Measurements from ENCODE around the gene VAPB.

DNA sequence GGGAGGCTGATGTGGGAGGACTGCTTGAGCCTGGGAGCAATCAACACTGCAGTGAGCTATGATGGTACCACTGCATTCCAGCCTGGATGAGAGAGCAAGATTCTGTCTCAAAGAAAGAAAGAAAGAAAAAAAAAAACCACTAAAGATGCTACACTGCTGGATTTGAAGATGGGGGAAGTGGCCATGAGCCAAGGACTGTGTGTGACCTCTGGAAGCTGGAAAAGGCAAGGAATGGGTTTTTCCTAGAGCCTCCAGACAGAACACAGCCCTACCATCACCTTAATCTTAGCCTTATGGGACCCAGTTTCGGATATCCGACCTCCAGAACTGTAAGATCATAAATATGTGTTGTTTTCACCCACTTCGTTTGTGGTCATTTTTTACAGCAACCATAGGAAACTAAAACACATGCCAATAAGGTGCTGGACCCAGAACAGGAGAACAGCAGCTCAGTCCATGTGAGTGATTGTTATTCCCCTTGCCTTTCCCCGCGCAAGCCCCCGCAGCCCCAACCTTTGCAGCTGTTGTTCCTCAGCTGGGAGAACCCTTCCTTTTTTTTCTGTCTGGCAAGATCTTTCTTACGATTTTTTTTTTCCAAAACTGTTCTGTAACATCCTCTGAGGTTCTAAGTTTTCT, 11.1 kb upstream of the VAPB start:
- no peak for TF ChIP-seq POLR2A (IDR thresholded peaks at IDR 0.05)
- TF ChIP-seq, protein P1, sequence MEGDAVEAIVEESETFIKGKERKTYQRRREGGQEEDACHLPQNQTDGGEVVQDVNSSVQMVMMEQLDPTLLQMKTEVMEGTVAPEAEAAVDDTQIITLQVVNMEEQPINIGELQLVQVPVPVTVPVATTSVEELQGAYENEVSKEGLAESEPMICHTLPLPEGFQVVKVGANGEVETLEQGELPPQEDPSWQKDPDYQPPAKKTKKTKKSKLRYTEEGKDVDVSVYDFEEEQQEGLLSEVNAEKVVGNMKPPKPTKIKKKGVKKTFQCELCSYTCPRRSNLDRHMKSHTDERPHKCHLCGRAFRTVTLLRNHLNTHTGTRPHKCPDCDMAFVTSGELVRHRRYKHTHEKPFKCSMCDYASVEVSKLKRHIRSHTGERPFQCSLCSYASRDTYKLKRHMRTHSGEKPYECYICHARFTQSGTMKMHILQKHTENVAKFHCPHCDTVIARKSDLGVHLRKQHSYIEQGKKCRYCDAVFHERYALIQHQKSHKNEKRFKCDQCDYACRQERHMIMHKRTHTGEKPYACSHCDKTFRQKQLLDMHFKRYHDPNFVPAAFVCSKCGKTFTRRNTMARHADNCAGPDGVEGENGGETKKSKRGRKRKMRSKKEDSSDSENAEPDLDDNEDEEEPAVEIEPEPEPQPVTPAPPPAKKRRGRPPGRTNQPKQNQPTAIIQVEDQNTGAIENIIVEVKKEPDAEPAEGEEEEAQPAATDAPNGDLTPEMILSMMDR (IDR thresholded peaks at IDR 0.05) = no peak

Measured in Peyer's patch (tissue), 4 donors.